GM18498 (cell line): Measurements from ENCODE around the gene BSG.
"Not testable (repeated sequence)": the region's sequence is repeated elsewhere in the genome, so short reads cannot be mapped to it uniquely, and the experiment has no call there.

ENCODE experiments used
- ATAC-seq: cut with Tn5 transposase; IDR thresholded peaks from one replicate; pipeline ENCODE4 v1.9.1; 2021; ENCODE audit warnings: mild to moderate bottlenecking, moderate library complexity; ENCODE audit not compliant: unreplicated experiment

Gene BSG

GRCh38 chr19:602391-603301 lies 30.2 kb downstream of the BSG start:
- no peak for ATAC-seq

- ATAC-seq = not testable (repeated sequence)
Measured at GRCh38 chr19:603302-603639, 30.9 kb downstream of the BSG start.

DNA sequence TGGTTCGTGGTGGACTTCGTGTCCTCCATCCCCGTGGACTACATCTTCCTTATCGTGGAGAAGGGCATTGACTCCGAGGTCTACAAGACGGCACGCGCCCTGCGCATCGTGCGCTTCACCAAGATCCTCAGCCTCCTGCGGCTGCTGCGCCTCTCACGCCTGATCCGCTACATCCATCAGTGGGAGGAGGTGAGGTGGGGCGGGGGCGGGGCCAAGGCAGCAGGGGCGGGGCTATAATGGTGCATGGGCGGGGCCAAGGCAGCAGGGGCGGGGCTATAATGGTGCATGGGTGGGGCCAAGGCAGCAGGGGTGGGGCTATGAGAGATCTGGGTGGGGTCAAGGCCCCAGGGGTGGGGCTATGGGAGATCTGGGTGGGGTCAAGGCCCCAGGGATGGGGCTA lies 31.4 kb downstream of the BSG start:
- not testable (repeated sequence) for ATAC-seq

GRCh38 chr19:604355-604754 lies 32.0 kb downstream of the BSG start:
- ATAC-seq = no peak

- ATAC-seq = not testable (repeated sequence)
Measured at GRCh38 chr19:605061-605971, 32.9 kb downstream of the BSG start.

GRCh38 chr19:607301-608154 lies 35.1 kb downstream of the BSG start:
- no peak for ATAC-seq

- no peak for ATAC-seq
Measured at GRCh38 chr19:608155-609003, 36.0 kb downstream of the BSG start.

DNA sequence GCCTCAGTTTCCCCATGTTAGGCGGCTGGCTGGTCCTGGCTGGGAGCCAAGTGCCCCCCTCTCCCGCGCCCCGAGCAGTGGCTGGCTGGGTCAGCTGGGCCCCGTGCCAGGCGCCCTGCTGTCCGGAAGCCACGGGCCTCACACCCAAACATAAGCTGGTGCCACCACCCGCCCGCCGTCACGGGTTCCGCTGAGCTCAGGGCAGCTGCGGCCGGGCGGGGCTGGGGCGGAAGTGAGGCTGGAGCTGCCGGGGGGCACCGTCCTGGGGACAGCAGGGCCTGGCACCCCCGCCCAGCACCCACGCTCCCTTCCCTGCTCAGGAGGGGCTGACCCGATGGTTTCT lies 36.6 kb downstream of the BSG start:
- ATAC-seq = no peak

- no peak for ATAC-seq
Measured at GRCh38 chr19:610071-610800, 37.8 kb downstream of the BSG start.

DNA sequence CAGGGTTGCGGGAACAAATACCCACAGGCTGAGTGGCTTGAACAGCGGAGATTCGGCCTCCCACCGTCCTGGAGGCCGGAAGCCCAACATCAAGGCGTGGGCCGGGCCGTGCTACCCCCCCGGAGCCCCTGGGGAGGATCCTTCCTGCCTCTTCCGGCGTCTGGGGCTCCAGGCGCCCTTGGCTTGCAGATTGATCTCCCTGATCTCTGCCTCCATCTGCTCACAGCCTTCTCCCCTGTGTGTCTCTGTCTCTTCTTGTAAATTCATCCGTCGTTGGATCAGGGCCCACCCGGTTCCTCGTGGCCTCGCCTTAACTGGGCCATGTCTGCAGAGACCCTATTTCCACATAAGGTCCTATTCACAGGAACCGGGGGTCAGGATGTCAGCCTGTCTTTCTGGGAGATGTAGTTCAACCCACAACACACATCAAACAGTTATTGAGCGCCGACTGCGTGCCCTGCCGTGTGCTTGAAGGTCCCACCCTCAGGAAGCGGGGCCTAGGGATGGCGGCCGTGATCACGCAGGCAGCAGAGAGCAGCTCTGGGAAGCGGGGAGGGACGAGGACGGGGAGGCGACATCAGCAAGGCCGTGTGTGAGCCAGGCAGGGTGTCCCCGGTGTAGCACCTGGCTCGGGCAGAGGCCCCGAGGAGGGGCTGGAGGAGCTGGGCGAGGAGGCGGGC lies 38.5 kb downstream of the BSG start:
- no peak for ATAC-seq

GRCh38 chr19:611481-611868 lies 39.1 kb downstream of the BSG start:
- no peak for ATAC-seq

GRCh38 chr19:612941-613340 lies 40.5 kb downstream of the BSG start:
- ATAC-seq = no peak

GRCh38 chr19:613732-614567 lies 41.6 kb downstream of the BSG start:
- ATAC-seq = no peak

GRCh38 chr19:615619-616018 lies 43.2 kb downstream of the BSG start:
- no peak for ATAC-seq

DNA sequence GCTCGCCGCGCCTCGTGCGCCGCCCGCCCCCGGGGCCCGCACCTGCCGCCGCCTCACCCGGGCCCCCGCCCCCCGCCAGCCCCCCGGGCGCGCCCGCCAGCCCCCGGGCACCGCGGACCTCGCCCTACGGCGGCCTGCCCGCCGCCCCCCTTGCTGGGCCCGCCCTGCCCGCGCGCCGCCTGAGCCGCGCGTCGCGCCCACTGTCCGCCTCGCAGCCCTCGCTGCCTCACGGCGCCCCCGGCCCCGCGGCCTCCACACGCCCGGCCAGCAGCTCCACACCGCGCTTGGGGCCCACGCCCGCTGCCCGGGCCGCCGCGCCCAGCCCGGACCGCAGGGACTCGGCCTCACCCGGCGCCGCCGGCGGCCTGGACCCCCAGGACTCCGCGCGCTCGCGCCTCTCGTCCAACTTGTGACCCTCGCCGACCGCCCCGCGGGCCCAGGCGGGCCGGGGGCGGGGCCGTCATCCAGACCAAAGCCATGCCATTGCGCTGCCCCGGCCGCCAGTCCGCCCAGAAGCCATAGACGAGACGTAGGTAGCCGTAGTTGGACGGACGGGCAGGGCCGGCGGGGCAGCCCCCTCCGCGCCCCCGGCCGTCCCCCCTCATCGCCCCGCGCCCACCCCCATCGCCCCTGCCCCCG lies 43.8 kb downstream of the BSG start:
- ATAC-seq = no peak

DNA sequence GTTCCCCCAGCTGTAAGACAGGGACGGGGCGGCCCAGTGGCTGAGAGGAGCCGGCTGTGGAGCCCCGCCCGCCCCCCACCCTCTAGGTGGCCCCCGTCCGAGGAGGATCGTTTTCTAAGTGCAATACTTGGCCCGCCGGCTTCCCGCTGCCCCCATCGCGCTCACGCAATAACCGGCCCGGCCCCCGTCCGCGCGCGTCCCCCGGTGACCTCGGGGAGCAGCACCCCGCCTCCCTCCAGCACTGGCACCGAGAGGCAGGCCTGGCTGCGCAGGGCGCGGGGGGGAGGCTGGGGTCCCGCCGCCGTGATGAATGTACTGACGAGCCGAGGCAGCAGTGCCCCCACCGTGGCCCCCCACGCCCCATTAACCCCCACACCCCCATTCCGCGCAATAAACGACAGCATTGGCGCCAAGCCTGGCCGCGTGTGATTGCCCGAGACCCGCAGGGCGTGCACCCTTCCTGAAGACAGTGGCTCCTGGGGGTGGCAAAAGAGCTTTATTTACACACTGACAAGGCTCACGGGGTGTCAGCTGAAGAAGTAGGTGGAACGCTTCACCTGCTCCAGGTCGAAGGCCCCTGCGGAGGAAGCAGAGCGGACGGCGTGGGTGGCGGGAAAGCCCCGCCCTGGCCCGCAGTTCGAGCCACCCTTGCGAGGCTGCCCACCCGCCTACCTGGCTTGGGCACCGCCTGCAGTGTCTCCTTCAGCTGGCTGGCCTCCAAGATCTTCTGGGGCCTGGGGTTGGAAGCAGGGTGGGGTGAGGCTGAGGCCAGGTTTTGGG lies 44.5 kb downstream of the BSG start:
- ATAC-seq = no peak
